HG03571 (cell line): ENCODE data around the gene ALDH9A1.

Source experiments
- ATAC-seq: cut with Tn5 transposase; IDR thresholded peaks from one replicate; pipeline ENCODE4 v1.9.1; 2021; ENCODE audit not compliant: unreplicated experiment

ALDH9A1 gene

GRCh38 chr1:165628147-165628822, 70.1 kb downstream of the ALDH9A1 start:
- no peak for ATAC-seq

GRCh38 chr1:165624441-165624840, 73.9 kb downstream of the ALDH9A1 start:
- ATAC-seq = no peak

GRCh38 chr1:165623624-165624023, 74.7 kb downstream of the ALDH9A1 start:
- ATAC-seq = no peak

GRCh38 chr1:165619647-165620151, 78.7 kb downstream of the ALDH9A1 start:
- ATAC-seq = no peak

- ATAC-seq = no peak
These were observed 81.3 kb downstream of the ALDH9A1 start for GRCh38 chr1:165616987-165617546.

- no peak for ATAC-seq
These were observed 82.2 kb downstream of the ALDH9A1 start for GRCh38 chr1:165616054-165616612.
